Smooth muscle cell (in vitro differentiated cells): ENCODE results near the gene LCA5L. TPM values are rescaled to one million over a fixed set of nuclear protein-coding genes. Genes with fewer than 3 reads are reported as not detected.

Experiments used
- DNase-seq: peaks from one replicate; lab custom pipeline; 2025; ENCODE audit not compliant: unreplicated experiment; lab: John Stamatoyannopoulos, UW
- H2AFZ ChIP-seq: fragments of 200-600 bp; sonication (generic); 2 replicates; pipeline ENCODE4 v1.6.0; 2016; ENCODE audit warnings: antibody characterized with exemption, low read depth, mild to moderate bottlenecking
- H3F3A ChIP-seq: fragments of 200-600 bp; sonication (generic); 2 replicates; pipeline ENCODE4 v1.6.0; 2017; ENCODE audit warnings: antibody characterized with exemption, low read depth
- H3K27ac ChIP-seq: fragments of 200-600 bp; sonication (generic); 2 replicates; pipeline ENCODE4 v1.5.1; 2016; ENCODE audit warnings: low read depth, mild to moderate bottlenecking
- H3K27me3 ChIP-seq: fragments of 200-600 bp; sonication (generic); 2 replicates; pipeline ENCODE4 v1.6.1; 2016; ENCODE audit warnings: low read depth, mild to moderate bottlenecking
- H3K36me3 ChIP-seq: fragments of 200-600 bp; sonication (generic); 2 replicates; pipeline ENCODE4 v1.5.1; 2016; ENCODE audit warnings: low read depth
- H3K4me1 ChIP-seq: fragments of 200-600 bp; sonication (generic); 2 replicates; pipeline ENCODE4 v1.5.1; 2016; ENCODE audit warnings: low read depth
- H3K4me2 ChIP-seq: fragments of 200-600 bp; sonication (generic); 2 replicates; pipeline ENCODE4 v1.6.0; 2016; ENCODE audit warnings: mild to moderate bottlenecking
- H3K4me3 ChIP-seq: fragments of 200-600 bp; sonication (generic); 2 replicates; pipeline ENCODE4 v1.5.1; 2016; ENCODE audit warnings: mild to moderate bottlenecking
- H3K79me2 ChIP-seq: fragments of 200-600 bp; sonication (generic); 2 replicates; pipeline ENCODE4 v1.6.0; 2016; ENCODE audit warnings: low read depth, mild to moderate bottlenecking
- H3K9ac ChIP-seq: fragments of 200-600 bp; sonication (generic); 2 replicates; pipeline ENCODE4 v1.6.0; 2016; ENCODE audit warnings: low read depth
- H3K9me3 ChIP-seq: fragments of 200-600 bp; sonication (generic); replicated peaks from 2 replicates; pipeline ENCODE4 v1.5.1; 2016; ENCODE audit warnings: low read depth
- H4K20me1 ChIP-seq: fragments of 200-600 bp; sonication (generic); 2 replicates; pipeline ENCODE4 v1.6.0; 2016; ENCODE audit warnings: low read depth
- CTCF ChIP-seq: fragments of 200-600 bp; sonication (generic); IDR thresholded peaks from 2 replicates; pipeline ENCODE4 v1.5.1; 2017; ENCODE audit warnings: borderline replicate concordance, mild to moderate bottlenecking, antibody characterized with exemption; ENCODE audit not compliant: insufficient read depth, poor library complexity, severe bottlenecking
- WGBS: methylation state at CpG from one replicate; pipeline ENCODE4 v1.1.7; 2016; ENCODE audit warnings: low lambda C conversion rate; 5-methylcytosine and 5-hydroxymethylcytosine counted together
- polyA plus RNA-seq: library from polyadenylated mRNA; unstranded; fragments of >200 nt; fragmentation: Nextera tagmentation; extraction: Ambion mirVana; gene quantifications from 2 replicates; pipeline ENCODE4 v1.2.1, GENCODE V29; 2016
- total RNA-seq: library from RNA; depleted of rRNA; stranded (reverse); fragments of >200 nt; gene quantifications from 2 replicates; pipeline ENCODE4 v1.2.3, GENCODE V29; 2014

Gene LCA5L
- total and polyA plus RNA-seq, 2 experiments from 2014 or later = 2.2 to 2.4 TPM

- H3K4me3 ChIP-seq = no peak overlapping the region
- H3K79me2 ChIP-seq = no peaks in the 10 kb centered on the region
- H4K20me1 ChIP-seq = no peaks in the 10 kb centered on the region
- no peaks in the 10 kb centered on the region for H3K36me3 ChIP-seq
- no peaks in the 10 kb centered on the region for H3K9me3 ChIP-seq
- WGBS = 83% methylated on average over 1 of the region's 1 CpG
- H3K27ac ChIP-seq = no peak overlapping the region
- H3K27me3 ChIP-seq = no peaks in the 10 kb centered on the region
- peaks cover 3% of the 10 kb centered on the region for H3K4me1 ChIP-seq
- no peak overlapping the region for H2AFZ ChIP-seq
- H3K9ac ChIP-seq = no peak overlapping the region
- H3F3A ChIP-seq = no peaks in the 10 kb centered on the region
- no peak overlapping the region for H3K4me2 ChIP-seq
- DNase-seq = no peak
- no peak for TF ChIP-seq CTCF
Observed at GRCh38 chr21:39468559-39468958, 23.0 kb upstream of the LCA5L start.

GRCh38 chr21:39467746-39468145 is 22.2 kb upstream of the LCA5L start:
- no peaks in the 10 kb centered on the region for H3F3A ChIP-seq
- no peak overlapping the region for H3K4me3 ChIP-seq
- no peaks in the 10 kb centered on the region for H4K20me1 ChIP-seq
- no peak for DNase-seq
- no peak overlapping the region for H3K27ac ChIP-seq
- no peaks in the 10 kb centered on the region for H3K79me2 ChIP-seq
- peaks cover 3% of the 10 kb centered on the region for H3K4me1 ChIP-seq
- H3K4me2 ChIP-seq = no peak overlapping the region
- 88% methylated on average over 3 of the region's 3 CpGs for WGBS
- no peaks in the 10 kb centered on the region for H3K27me3 ChIP-seq
- no peak for TF ChIP-seq CTCF
- H3K9ac ChIP-seq = no peak overlapping the region
- H3K9me3 ChIP-seq = no peaks in the 10 kb centered on the region
- no peak overlapping the region for H2AFZ ChIP-seq
- no peaks in the 10 kb centered on the region for H3K36me3 ChIP-seq

- H3K79me2 ChIP-seq = no peaks in the 10 kb centered on the region
- H2AFZ ChIP-seq = no peak overlapping the region
Observed at GRCh38 chr21:39466584-39466983, 21.0 kb upstream of the LCA5L start.

More at GRCh38 chr21:39466584-39466983, 21.0 kb upstream of the LCA5L start:
- H3K9ac ChIP-seq = no peak overlapping the region
- H3K9me3 ChIP-seq = no peaks in the 10 kb centered on the region
- no peak for TF ChIP-seq CTCF
- no peak overlapping the region for H3K27ac ChIP-seq
- no peaks in the 10 kb centered on the region for H4K20me1 ChIP-seq
- no peaks in the 10 kb centered on the region for H3K36me3 ChIP-seq
- no peak for DNase-seq
- no peaks in the 10 kb centered on the region for H3F3A ChIP-seq
- H3K4me1 ChIP-seq = no peaks in the 10 kb centered on the region
- H3K27me3 ChIP-seq = no peaks in the 10 kb centered on the region
- H3K4me2 ChIP-seq = no peak overlapping the region
- no peak overlapping the region for H3K4me3 ChIP-seq
